HFF-Myc (cell line): ENCODE data around the gene CALHM2.
"Not testable (repeated sequence)": the region's sequence is repeated elsewhere in the genome, so short reads cannot be mapped to it uniquely, and the experiment has no call there.

ENCODE experiments used
- DNase-seq: peaks from one replicate; pipeline ENCODE4 v3.0.0-alpha.2; 2011; ENCODE audit warnings: low read depth; ENCODE audit errors: extremely low read depth
- H3K4me3 ChIP-seq: replicated peaks from 2 replicates; pipeline ENCODE4 v1.5.1; 2011; ENCODE audit warnings: low read depth, mild to moderate bottlenecking, control low read depth, low read length
- TF ChIP-seq, protein P1 (sequence below): IDR thresholded peaks from 2 replicates; pipeline ENCODE4 v1.5.1; 2012; ENCODE audit warnings: mild to moderate bottlenecking, low read depth, low read length, control low read depth; ENCODE audit errors: missing control alignments

CALHM2 gene

GRCh38 chr10:103487410-103487708, 35.2 kb upstream of the CALHM2 start:
- no peak overlapping the region for H3K4me3 ChIP-seq
- DNase-seq, result no peak
- TF ChIP-seq, protein P1, sequence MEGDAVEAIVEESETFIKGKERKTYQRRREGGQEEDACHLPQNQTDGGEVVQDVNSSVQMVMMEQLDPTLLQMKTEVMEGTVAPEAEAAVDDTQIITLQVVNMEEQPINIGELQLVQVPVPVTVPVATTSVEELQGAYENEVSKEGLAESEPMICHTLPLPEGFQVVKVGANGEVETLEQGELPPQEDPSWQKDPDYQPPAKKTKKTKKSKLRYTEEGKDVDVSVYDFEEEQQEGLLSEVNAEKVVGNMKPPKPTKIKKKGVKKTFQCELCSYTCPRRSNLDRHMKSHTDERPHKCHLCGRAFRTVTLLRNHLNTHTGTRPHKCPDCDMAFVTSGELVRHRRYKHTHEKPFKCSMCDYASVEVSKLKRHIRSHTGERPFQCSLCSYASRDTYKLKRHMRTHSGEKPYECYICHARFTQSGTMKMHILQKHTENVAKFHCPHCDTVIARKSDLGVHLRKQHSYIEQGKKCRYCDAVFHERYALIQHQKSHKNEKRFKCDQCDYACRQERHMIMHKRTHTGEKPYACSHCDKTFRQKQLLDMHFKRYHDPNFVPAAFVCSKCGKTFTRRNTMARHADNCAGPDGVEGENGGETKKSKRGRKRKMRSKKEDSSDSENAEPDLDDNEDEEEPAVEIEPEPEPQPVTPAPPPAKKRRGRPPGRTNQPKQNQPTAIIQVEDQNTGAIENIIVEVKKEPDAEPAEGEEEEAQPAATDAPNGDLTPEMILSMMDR, result no peak

DNA sequence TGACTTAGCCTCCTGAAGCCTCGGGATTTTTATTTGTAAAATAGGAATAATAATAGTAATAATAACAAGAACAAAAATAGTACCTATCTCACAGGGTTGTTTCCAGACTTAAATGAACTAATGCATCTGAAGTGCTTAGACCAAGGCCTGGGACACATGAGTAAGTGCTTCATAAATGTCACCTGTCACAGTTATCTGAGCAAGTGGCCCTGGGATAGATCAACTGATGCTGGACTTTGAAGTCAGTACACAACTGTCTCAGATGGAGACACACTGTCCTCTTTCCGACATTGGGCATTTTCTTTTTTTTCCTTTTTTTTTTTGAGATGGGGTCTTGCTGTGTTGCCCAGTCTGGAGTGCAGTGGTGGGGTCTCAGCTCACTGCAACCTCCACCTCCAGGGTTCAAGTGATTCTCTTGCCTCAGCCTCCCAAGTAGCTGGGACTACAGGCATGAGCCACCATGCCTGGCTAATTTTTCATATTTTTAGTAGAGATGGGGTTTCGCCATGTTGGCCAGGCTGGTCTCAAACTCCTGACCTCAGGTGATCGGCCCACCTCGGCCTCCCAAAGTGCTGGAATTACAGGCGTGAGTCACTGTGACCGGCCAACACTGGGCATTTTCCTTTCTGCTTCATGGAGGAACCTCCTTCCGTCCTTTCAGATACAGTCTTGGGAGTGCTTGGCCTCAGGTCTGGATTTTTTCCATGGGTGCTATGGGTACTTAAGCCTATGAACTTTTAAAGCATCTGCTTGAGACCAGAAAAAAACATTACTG, 34.7 kb upstream of the CALHM2 start:
- not testable (repeated sequence) for H3K4me3 ChIP-seq, DNase-seq

GRCh38 chr10:103481974-103482531, 29.9 kb upstream of the CALHM2 start:
- DNase-seq, result no peak
- H3K4me3 ChIP-seq, result no peak overlapping the region
- TF ChIP-seq, protein P1, result peak; percentile 70

- no peak for DNase-seq
- no peak overlapping the region for H3K4me3 ChIP-seq
- TF ChIP-seq, protein P1, result no peak
Measured at GRCh38 chr10:103480521-103480920, 28.4 kb upstream of the CALHM2 start.

GRCh38 chr10:103479135-103479534, 27.0 kb upstream of the CALHM2 start, which contains the start of gene CALHM3:
Gene CALHM3, minus strand, starts transcription at chr10:103479240. Its CDS starts 208 bp downstream, at chr10:103479032.
- TF ChIP-seq, protein P1, result no peak
- DNase-seq, result no peak
- H3K4me3 ChIP-seq, result no peak within 1 kb of the TSS

GRCh38 chr10:103478671-103479070, 26.5 kb upstream of the CALHM2 start:
- TF ChIP-seq, protein P1, result no peak
- DNase-seq, result no peak
- H3K4me3 ChIP-seq, result no peak overlapping the region

DNA sequence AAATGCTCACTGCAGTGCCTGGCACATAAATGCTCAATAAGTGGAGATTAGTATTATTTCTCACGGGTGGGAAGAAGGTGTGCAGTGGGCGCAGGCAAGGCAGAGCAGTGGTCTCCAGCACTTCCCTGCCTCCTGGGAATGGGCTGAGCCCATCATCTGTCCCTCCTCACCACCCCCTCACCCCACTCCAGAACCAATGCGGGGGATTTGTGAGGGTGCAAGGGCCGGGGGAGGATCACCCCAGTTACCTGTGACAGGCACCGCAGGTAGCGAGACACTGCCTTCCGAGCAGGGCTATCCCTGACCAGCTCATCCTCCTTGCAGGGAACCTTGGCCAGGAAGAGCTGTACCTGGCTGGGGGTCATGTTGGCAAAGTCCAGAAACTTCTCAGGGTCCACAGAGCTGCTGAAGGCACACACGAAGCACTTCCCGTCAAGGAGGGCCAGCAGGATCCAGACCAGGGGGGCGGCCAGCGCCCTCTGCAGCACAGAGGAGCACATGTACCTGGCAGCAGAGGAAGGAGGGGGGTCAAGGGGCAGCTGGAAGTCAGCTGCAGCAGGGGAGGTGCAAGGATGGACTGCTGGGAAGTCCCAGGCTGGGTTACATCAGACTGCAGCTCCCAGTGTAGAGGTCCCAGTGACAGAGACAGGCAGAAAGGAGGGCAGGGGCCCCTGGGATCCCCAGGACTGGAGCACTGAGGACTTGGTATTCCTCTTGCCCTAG, 24.0 kb upstream of the CALHM2 start:
- no peak overlapping the region for H3K4me3 ChIP-seq
- no peak for DNase-seq
- TF ChIP-seq, protein P1, result peak; percentile 29
